Neural progenitor cell (in vitro differentiated cells): ENCODE measurements around the gene CRIP3.

Experiments used
- CTCF ChIP-seq: fragments of 200-600 bp; sonication (generic); IDR thresholded peaks from 2 replicates; pipeline ENCODE4 v1.5.1; 2017; ENCODE audit warnings: antibody characterized with exemption, mild to moderate bottlenecking
- EZH2 ChIP-seq: fragments of 200-600 bp; sonication (generic); IDR thresholded peaks from 2 replicates; pipeline ENCODE4 v1.6.1; 2017; ENCODE audit warnings: antibody characterized with exemption, mild to moderate bottlenecking, moderate library complexity
- EZH2phosphoT487 ChIP-seq: fragments of 200-600 bp; sonication (generic); IDR thresholded peaks from 2 replicates; pipeline ENCODE4 v1.6.1; 2017; ENCODE audit warnings: antibody characterized with exemption

- no peak for TF ChIP-seq EZH2
- no peak for TF ChIP-seq CTCF
- TF ChIP-seq EZH2phosphoT487, result peak; percentile 14
Measured at GRCh38 chr6:43274916-43275597, 33.6 kb downstream of the CRIP3 start.
